Measurements from ENCODE around the gene WDR86. TPM values are rescaled to one million over a fixed set of nuclear protein-coding genes. Genes with fewer than 3 reads are reported as not detected.

Gene WDR86
- total RNA-seq, 2 experiments from 2014 or later: 0.25 TPM

DNA sequence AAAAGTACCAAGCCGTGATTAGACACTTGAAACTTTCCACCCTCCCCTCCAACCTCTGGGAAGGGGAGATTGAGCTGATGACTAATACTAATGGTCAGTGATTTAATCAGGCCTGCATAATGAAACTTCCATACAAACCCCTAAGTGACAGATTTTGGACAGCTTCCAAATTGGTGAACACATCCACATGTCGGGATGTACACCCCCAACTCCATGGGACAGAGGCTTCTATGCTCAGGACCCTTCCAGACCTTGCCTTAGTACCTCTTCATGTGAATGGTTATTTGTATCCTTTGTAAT, 63.4 kb downstream of the WDR86 start:
- CTCF ChIA-PET: interaction anchor here (0.7 to 1.4 kb wide), 3 partner anchors 22 to 37 kb away, joined by 3 to 4 read pairs (median 3); no protein-coding TSS in a partner anchor
- intact Hi-C loops (cut with micrococcal nuclease): no loop called here

DNA sequence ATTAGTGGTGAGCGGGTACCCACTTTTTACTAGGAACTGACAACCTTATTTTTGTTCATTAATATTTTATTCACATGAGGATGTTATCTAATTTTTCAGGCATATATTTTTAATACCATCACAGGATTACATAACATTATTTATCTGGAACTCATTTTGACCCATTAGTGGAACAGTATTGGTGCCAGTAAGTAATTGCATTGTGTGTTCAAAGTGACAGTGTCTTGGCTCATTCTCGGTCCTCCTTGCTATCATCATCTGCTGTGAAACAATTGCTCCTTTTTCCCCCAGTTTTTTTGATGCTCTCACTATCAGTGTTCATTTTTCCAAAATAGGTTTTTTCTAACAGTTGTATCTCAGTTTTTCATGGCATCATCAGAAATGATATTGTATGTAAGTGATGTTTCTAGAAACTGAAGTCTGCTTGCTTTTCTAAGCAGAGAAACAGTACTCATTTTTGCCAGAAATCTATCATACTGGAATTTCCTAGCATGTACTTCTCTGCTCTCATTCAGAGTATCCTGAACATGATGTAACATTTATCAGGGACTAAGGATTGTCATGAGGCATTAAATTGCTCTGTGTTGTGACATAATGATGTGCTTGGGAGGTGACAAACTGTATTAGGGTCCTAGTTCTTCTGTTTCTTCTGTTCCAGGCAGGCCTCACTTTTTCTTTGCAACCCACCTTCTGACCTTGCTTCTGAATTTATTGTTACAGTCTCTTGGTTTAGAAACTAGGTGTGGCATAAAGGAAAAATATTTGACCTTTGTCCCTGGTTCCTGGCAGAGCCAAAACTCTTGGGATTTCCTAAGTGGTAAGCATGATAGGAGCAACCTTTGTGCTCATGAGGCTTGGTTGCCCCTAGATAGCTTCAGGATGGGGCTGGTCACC, 64.0 kb downstream of the WDR86 start:
- peaks cover 47% of the 10 kb centered on the region for H3K4me1 Mint-ChIP-seq (ENCODE audit: low read depth)
- ChIA-PET POLR2A (no interaction called here), CTCF (interaction anchor here (0.7 to 4.6 kb wide), 4 partner anchors 23 to 36 kb away, joined by 3 to 35 read pairs (median 4); no protein-coding TSS in a partner anchor)
- intact Hi-C loops (cut with micrococcal nuclease): no loop called here
- peaks cover 34% of the 10 kb centered on the region for H3K36me3 Mint-ChIP-seq (ENCODE audit: low read depth)
- H3K27ac Mint-ChIP-seq: peak overlapping the region; percentile 92
- DNase-seq (no peak), ATAC-seq (no peak)
- TF ChIP-seq, protein P1, sequence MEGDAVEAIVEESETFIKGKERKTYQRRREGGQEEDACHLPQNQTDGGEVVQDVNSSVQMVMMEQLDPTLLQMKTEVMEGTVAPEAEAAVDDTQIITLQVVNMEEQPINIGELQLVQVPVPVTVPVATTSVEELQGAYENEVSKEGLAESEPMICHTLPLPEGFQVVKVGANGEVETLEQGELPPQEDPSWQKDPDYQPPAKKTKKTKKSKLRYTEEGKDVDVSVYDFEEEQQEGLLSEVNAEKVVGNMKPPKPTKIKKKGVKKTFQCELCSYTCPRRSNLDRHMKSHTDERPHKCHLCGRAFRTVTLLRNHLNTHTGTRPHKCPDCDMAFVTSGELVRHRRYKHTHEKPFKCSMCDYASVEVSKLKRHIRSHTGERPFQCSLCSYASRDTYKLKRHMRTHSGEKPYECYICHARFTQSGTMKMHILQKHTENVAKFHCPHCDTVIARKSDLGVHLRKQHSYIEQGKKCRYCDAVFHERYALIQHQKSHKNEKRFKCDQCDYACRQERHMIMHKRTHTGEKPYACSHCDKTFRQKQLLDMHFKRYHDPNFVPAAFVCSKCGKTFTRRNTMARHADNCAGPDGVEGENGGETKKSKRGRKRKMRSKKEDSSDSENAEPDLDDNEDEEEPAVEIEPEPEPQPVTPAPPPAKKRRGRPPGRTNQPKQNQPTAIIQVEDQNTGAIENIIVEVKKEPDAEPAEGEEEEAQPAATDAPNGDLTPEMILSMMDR (IDR thresholded peaks at IDR 0.05): no peak
- no peak overlapping the region for H3K4me3 Mint-ChIP-seq
- H3K9me3 Mint-ChIP-seq: no peaks in the 10 kb centered on the region
- no peaks in the 10 kb centered on the region for H3K27me3 Mint-ChIP-seq

More for the DNA sequence above, 63.4 kb downstream of the WDR86 start:
- Mint-ChIP-seq H3K36me3 (ENCODE audit: low read depth) (peaks cover 38% of the 10 kb centered on the region), H3K27me3 (no peaks in the 10 kb centered on the region), H3K4me3 (no peak overlapping the region), H3K4me1 (ENCODE audit: low read depth) (peaks cover 50% of the 10 kb centered on the region), H3K9me3 (no peaks in the 10 kb centered on the region), H3K27ac (peak overlapping the region; percentile 92)
- TF ChIP-seq, protein P1 (IDR thresholded peaks at IDR 0.05): no peak
- POLR2A ChIA-PET: no interaction called here
- no peak for DNase-seq
- no peak for ATAC-seq

DNA sequence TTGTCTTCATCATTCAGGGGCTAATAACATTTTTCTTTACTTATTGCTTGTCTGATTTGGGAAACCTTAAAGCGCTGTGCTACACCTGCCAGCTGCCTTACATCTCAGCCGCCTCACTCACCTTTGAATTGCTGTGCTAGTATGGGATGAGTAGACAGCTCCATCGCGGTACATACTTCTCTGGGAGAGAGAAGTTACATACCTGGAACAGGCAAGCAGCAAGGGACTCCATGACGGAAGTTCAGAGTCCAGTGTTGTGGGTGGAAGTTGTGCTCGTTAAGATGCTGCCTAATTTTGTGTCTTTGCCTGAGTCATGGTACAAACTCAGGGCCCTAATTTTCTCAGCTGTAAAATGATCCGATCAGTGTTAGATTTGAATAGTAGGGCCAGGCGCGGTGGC, 66.3 kb downstream of the WDR86 start:
- POLR2A ChIA-PET: interaction anchor here (1.2 kb wide), 1 partner anchor 66 kb away, joined by 3 read pairs; the partner anchor contains the start of gene WDR86
- H3K9me3 Mint-ChIP-seq: peaks cover 8% of the 10 kb centered on the region
- H3K27ac Mint-ChIP-seq: peak overlapping the region; percentile 82
- CTCF ChIA-PET: interaction anchor here (2.2 to 6.3 kb wide), 3 partner anchors 9 to 28 kb away, joined by 5 to 74 read pairs (median 35); no protein-coding TSS in a partner anchor
- TF ChIP-seq, protein P1 (IDR thresholded peaks at IDR 0.05): no peak
- no peaks in the 10 kb centered on the region for H3K27me3 Mint-ChIP-seq
- peaks cover 25% of the 10 kb centered on the region for H3K36me3 Mint-ChIP-seq (ENCODE audit: low read depth)
- DNase-seq (no peak), ATAC-seq (no peak)
- H3K4me3 Mint-ChIP-seq: peak overlapping the region; percentile 75
- intact Hi-C loops (cut with micrococcal nuclease): no loop called here
- peaks cover 55% of the 10 kb centered on the region for H3K4me1 Mint-ChIP-seq (ENCODE audit: low read depth)

DNA sequence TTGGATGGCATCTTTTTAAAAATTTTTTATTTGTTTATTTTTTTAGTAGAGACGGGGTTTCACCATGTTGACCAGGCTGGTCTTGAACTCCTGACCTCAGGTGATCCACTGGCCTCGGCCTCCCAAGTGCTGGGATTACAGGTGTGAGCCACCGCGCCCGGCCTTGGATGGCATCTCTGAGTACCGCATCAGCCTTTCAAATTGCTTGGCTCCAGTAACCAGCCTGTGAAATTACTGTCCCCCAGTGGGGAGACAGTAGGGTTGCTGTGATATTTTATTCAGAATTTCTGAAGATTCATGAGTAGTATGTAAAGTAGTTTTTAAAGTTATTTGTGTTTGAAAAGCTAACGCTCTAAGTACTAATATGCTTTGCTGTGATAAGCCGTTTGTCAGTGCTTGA, 67.0 kb downstream of the WDR86 start:
- DNase-seq (peak; percentile 19), ATAC-seq (no peak)
- CTCF ChIA-PET: interaction anchor here (2.2 to 6.3 kb wide), 3 partner anchors 10 to 27 kb away, joined by 5 to 74 read pairs (median 35); no protein-coding TSS in a partner anchor
- POLR2A ChIA-PET: interaction anchor here (0.7 to 2.5 kb wide), 4 partner anchors 9 to 94 kb away, joined by 3 to 14 read pairs (median 4); partner anchors contain the start of gene WDR86
- Mint-ChIP-seq H3K9me3 (peaks cover 10% of the 10 kb centered on the region), H3K4me3 (peak overlapping the region; percentile 75), H3K27me3 (no peaks in the 10 kb centered on the region), H3K27ac (peak overlapping the region; percentile 82), H3K4me1 (ENCODE audit: low read depth) (peaks cover 51% of the 10 kb centered on the region), H3K36me3 (ENCODE audit: low read depth) (peaks cover 22% of the 10 kb centered on the region)
- TF ChIP-seq, protein P1 (IDR thresholded peaks at IDR 0.05): peak; percentile 37
- intact Hi-C loops (cut with micrococcal nuclease): no loop called here

All from activated CD8-positive, alpha-beta T cell treated with anti-CD3 and anti-CD28 coated beads for 36 hours (primary cell).